NCI-H526 (cell line): Measurements from ENCODE around the gene RAB11A.

Experiments
- DNase-seq, 2 experiments: peaks; one replicate each; lab custom pipeline; 2025; lab: John Stamatoyannopoulos, UW

Gene RAB11A

GRCh38 chr15:65869126-65869953 lies at the start of gene RAB11A:
Gene RAB11A, plus strand, starts transcription at chr15:65869491. Its CDS starts 95 bp downstream, at chr15:65869586.
- peak; percentile 95 to 98 for DNase-seq

GRCh38 chr15:65819563-65819960 lies 49.7 kb upstream of the RAB11A start:
- DNase-seq: no peak

DNA sequence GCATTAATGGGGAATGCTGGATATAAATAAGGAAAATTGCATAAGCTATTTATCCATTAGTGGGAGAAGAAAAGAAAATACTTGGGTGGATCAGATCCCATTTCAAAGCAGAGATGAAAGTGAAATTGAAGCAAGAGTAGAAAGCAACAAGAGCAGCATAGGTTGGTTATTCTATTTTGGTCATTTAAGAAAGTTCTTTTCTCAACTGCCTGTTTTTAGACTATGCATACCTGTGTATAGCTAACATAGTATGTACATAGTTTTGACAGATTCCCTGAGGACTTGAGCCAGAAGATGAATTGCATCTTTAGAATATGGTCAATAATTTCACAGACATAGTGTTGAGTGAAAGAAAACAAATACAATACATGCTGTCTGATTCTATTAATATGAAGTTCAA lies 48.2 kb upstream of the RAB11A start:
- DNase-seq: no peak

DNA sequence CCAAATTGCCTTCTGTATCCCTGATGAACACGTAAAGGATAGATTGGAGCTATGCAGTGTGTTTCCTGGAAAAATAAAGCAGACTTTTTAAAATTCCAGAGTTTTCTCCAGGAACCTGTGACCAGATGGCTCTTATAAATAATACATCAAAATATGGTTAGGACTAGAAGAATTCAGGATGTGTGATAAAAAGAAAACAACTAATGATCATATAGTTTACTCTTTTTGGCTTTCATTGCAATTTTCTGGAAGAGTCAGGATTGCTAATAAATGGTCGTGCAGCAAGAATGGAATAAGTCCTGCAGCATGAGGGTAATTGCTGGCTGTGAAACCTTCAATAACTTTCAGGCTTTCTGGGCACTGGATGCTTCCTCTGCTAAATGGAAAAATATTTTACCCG lies 47.0 kb upstream of the RAB11A start:
- no peak for DNase-seq

- peak; percentile 39 to 73 for DNase-seq
These were observed 45.1 kb upstream of the RAB11A start for GRCh38 chr15:65824031-65824743.

DNA sequence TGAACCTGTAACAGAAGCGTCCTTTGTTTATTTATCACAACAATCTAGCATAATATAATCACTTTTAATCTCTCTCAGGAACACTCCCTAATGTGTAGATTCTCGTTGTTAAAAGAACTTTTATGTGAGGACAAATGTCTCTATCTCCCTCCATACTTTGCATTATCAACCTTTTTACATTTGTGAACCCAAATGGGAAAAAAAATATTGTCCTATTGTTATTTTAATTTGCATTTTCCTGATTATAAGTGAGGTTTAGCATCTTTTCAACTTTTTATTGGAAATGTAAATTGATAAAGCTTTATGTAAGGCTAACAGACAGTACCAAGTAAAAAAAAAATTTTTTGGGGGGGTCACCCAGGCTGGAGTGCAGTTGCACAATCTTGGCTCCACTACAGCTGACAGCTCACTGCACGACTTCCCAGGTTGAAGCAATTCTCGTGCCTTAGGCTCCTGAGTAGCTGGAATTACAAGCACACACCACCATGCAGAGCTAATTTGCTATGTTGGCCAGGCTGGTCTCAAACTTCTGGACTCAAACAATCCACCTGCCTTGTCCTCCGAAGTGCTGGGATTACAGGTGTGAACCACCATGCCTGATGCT lies 44.2 kb upstream of the RAB11A start:
- DNase-seq: no peak

DNA sequence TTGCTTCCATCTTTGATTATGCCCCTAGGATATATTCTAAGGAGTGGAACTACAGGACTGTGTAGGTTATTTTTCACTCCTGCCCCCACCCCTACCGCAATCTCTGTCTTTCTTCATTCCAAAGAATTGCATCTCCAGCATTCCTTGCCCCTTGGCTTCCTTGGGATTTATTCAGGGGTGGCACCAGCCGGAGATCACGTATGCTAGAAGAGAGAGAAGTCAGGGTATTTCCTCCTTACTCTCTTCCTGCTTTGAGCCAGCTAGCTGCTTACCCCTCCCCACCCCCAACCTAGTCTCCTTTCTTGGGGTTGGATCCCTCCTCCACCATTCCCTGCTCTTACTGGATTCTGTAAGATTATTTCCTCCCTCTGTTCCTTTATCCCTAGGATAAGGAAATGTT lies 42.2 kb upstream of the RAB11A start:
- DNase-seq: no peak

DNA sequence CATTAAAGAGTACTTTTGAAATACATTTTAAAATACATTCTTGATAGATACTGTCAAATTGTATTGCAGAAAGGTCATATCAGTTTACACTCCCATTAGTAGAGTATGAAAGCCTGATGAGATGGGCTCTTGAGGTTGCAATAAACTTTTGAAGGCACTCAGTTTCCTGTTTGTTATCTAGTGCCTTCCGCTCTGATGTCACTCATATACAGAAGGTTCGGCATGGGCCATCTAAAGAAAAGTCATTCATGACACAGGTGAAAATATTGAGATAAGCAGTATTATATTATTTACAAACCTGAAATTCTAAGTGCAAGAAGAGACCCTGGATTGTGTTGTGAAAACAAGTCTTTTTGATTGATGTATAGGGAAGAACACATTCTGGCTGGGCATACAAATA lies 40.7 kb upstream of the RAB11A start:
- no peak for DNase-seq

DNA sequence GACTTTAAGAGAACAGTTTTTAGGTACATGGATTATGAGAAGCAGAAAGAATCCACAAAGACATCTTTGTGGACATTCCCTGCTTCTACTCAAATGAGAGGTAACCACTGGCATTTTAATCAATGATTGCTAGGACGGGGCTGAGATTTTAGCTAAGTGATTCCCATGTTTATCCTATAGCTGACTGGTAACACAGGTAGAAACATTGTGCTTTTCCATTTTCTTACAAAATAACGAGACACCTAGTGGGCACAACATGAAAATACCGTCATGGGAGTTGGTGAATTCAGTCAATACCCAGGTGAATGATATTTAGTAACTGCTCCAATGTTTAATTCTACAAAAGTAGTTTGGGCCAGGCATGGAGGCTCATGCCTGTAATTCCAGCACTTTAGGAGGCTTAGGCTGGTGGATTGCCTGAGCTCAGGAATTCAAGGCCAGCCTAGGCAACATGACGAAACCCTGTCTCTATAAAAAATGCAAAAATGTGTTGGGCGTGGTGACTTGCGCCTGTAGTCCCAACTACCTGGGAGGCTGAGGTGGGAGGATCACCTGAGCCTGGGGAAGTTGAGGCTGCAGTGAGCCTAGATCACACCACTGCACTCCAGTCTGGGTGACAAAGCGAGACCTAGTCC lies 40.0 kb upstream of the RAB11A start:
- peak in 1 of 2 experiments; percentile 52 for DNase-seq

DNA sequence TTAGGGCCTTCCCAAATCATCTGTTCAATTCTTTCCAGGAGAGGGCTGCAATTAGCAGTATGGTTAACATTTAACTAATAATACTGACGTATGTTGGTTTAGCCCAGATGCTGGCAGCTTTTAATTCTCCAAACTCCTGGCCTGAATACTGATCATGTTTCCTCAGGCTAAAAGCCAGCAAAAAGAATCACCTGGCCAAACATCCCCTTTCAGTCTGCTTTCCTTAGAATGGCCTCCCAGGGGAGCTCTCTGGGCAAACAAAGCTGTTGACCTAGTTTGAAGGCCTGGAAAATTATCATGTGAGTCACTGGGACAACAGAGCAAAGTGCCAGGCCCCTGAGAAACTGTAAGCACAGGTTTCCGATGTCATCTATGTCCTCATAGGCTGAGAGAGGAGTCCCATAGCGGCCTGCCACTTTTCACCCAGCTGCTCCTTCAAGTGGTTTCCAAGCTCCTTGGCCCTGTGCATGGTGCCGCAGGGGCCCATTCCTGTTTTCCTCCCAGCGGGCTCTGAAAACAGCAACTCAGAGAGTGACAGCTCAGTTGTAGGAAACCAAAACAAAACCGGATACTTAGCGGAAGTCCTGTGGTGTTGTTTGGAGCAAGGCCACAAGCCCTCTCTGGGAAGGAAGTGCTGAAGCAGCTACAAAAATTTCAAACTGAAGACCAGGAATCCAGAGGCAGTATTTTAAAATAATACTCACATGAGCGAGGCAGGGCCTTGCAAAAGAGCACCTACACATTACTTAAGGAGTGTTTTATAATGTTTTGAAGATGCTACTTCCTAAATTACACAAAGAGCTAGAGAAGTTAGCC lies 36.5 kb upstream of the RAB11A start:
- DNase-seq: peak; percentile 96 to 98

DNA sequence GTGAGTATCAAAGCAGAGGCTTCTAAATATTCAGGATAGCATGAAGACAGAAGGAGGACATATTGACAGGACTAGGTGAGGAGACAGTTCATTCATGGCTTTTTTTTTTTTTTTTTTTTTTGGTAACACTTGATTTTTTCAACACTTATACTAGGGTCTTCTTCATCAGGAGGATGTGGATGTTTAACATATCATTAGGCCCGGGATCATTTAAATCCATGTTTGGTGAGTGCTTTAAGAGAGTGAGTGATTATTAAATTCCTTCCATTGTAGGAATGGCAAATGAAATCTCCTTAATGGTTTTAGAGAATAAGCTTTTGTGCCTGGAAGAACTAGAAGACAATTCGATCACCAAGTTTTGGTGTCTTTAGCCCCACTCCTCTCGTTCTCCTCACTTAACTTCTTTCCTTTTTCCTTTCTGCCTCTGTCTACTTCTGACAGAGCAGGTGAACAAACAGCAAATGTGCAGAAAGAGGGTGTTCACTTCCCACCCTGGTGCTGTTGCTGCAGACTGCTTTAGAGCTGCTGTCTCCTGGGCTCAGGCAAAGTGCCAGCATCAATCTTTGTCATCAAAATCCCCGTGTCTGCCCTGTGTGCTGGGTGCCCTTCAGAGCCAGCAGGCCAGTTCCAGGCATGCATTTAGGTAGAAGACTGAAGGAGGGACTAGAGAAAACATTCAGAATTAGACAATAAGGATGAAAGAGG lies 35.6 kb upstream of the RAB11A start:
- no peak for DNase-seq

DNA sequence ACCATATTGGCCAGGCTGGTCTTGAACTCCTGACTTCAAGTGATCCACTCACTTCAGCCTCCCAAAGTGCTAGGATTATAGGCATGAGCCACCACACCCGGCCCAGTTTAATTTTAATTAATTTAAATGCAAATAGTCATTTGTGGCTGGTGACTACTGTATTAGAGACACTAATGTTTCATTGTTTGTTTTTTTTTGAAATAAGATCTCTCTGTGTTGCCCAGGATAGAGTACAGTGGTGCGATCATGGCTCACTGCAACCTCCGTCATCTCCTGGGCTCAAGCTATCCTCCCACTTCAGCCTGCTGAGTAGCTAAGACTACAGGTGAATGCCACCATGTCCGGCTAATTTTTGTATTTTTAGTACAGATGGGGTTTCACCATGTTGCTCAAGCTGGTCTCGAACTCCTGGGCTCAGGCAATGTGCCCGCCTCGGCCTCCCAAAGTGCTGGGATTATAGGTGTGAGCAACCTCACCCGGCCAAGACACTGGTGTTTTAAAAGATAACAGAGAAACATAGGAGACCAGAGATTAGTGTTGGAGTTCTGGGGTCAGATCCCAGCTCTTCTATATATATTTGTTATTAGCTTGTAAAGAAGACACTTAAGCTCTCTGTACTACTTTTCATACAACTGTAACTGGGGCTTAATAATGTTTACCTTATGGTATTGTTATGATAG lies 34.5 kb upstream of the RAB11A start:
- DNase-seq: no peak

DNA sequence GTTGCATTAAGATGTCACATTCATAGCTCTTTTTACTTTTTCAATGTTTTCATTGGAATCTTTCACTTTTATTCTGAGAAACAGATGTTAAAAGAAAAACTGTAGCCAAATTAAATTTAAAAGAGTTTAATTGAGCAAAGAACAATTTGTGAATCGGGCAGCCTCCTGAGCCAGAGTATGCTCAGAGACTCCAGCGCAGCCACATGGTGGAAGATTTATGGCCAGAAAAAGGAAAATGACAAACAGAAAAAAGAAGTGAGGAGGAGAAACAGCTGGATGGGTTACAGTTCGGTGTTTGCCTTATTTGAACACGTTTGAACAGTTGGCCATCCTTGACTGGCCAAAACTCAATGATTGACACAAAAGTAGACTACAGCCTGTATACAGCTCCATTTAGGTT lies 33.8 kb upstream of the RAB11A start:
- DNase-seq: no peak

DNA sequence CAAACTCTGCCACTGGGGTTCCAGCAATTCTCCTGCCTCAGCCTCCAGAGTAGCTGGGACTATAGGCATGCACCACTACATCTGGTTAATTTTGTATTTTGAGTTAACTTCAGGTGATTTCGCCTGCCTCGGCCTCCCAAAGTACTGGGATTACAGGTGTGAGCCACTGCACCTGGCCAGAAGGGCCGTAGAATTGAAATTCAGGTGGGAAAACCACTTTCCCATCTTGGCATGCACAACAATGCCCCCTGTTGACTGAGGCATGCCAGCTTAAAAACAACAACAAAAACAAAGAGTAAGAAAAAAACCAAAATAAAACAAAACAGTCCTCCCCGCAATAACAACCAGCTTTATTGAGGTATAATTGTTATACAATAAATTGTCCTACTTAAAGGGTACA lies 32.6 kb upstream of the RAB11A start:
- DNase-seq: peak in 1 of 2 experiments; percentile 34

- no peak for DNase-seq
These were observed 31.7 kb upstream of the RAB11A start for GRCh38 chr15:65837301-65838294.

- DNase-seq: no peak
These were observed 29.9 kb upstream of the RAB11A start for GRCh38 chr15:65839354-65839901.

DNA sequence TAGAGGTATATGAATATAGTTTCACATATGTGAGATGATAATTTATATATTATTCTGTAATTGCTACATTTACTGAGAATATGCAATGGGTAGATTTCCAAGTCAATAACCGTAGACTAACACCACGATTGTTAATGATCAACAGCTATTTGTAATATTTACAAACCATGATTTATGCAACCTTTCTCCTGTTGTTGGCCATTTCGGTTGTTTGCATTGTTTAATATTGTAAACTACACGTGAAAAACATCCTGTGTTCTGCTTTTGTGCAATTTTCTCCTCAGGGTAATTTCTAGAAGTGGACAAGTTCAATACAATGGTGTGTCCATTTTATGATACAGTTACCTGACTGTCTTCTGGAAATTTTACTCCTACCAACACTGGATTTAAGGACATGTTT lies 29.3 kb upstream of the RAB11A start:
- no peak for DNase-seq

DNA sequence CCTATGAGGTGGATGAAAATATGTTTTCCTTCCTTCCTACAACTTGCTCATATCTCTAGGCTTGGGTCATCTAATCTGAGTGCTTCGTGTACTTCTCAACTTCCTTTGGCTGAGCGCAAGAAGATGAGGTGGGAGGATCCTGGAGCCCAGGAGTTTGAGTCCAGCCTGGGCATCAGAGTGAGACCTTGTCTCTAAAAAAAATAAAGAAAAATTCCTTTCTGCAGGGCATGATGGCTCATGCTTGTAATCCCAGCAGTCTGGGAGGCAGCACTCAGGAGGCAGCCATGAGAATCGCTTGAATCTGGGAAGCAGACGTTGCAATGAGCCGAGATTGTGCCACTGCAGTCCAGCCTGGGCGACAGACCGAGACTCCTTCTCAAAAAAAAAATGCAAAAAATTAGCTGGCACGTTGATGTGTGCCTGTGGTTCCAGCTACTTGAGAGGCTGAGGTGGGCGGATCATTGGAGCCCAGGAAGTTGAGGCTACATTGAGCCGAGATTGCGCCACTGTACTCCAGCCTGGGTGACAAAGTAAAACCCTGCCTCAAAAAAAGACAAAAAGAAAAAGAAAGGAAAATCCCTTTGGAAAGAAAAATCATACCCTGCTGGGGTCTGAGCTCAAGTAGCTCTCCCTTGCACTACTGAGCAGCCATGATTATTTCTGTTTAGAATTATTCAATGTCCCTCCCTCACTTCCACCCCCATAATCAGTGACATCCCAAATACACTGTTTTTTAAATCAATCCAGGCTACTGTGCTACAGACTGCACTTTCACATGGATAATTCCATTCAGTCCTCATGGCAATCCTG lies 28.0 kb upstream of the RAB11A start:
- no peak for DNase-seq
